Fibroblast of lung (primary cell): ENCODE results near the gene SPIB.
"Not testable (repeated sequence)": the region's sequence is repeated elsewhere in the genome, so short reads cannot be mapped to it uniquely, and the experiment has no call there.

Experiments
- CTCF ChIP-seq, 2 donors: IDR thresholded peaks in 1 of 2; conservative IDR thresholded peaks in 1 of 2; 1 replicate in 1 of 2; 2 replicates in 1 of 2; pipeline ENCODE4 v1.5.1; 2011 to 2012; ENCODE audit warnings: low read length in 2 of 2, control low read depth in 1 of 2, inconsistent platforms in 1 of 2, low read depth in 1 of 2, mild to moderate bottlenecking in 1 of 2
- EZH2 ChIP-seq: IDR thresholded peaks from 2 replicates; pipeline ENCODE4 v1.5.1; 2012; ENCODE audit warnings: low read length, control low read depth, mild to moderate bottlenecking; ENCODE audit errors: missing control alignments

- not testable (repeated sequence) for TF ChIP-seq CTCF (conservative IDR thresholded peaks at IDR 0.05 in 1 of 2, IDR thresholded peaks at IDR 0.05 in 1 of 2; ENCODE audit: low read depth in 1 of 2, low read length in 2 of 2); EZH2
Measured at GRCh38 chr19:50439130-50439529, 20.4 kb downstream of the SPIB start.
